Esophagus muscularis mucosa (tissue), 4 donors: ENCODE results near the gene NTRK3.

Source experiments
- CTCF ChIP-seq, 3 experiments: fragments of 200-600 bp in 2 of 3; fragments of 450-650 bp in 1 of 3; sonication (generic) in 2 of 3; IDR thresholded peaks; one replicate each; pipeline ENCODE4 v1.5.1; 2017 to 2019; ENCODE audit warnings: antibody characterized with exemption in 3 of 3, mild to moderate bottlenecking in 2 of 3, moderate library complexity in 1 of 3
- EP300 ChIP-seq: sonication (generic); formaldehyde crosslinking; IDR thresholded peaks from one replicate; pipeline ENCODE4 v1.6.1; 2017; ENCODE audit warnings: antibody characterized with exemption
- POLR2A ChIP-seq: fragments of 450-650 bp; IDR thresholded peaks from one replicate; pipeline ENCODE4 v1.6.1; 2017; ENCODE audit warnings: antibody characterized with exemption, moderate library complexity, mild to moderate bottlenecking, low read depth

- TF ChIP-seq POLR2A (no peak), EP300 (no peak), CTCF (IDR thresholded peaks at IDR 0.05) (no peak)
Observed at GRCh38 chr15:88252441-88252840, 4.1 kb downstream of the NTRK3 start.
